ENCODE data around the gene ZBTB24. TPM values are rescaled to one million over a fixed set of nuclear protein-coding genes. Genes with fewer than 3 reads are reported as not detected.

Gene ZBTB24
- total and polyA plus RNA-seq, 4 donors: 2.0 to 8.3 (median 5.0) TPM

Other genes starting within 250 kb of the ZBTB24 start
- gene CD164, start 100.8 kb downstream of the ZBTB24 start, total RNA-seq: 100 to 1,000 TPM; 226 TPM
- gene CD164, start 100.8 kb downstream of the ZBTB24 start, polyA plus RNA-seq: 100 to 1,000 TPM; 124 to 182 TPM
- gene PPIL6, start 42.6 kb downstream of the ZBTB24 start, total RNA-seq: 1 to 10 TPM; 1.0 to 1.5 TPM
- 1 to 10 TPM; 1.8 to 2.7 TPM for gene PPIL6, start 42.6 kb downstream of the ZBTB24 start, polyA plus RNA-seq
- gene SMPD2, start 42.5 kb downstream of the ZBTB24 start, total RNA-seq: 1 to 10 TPM; 6.6 to 9.5 TPM
- 10 to 100 TPM in 1 of 2 donors, 1 to 10 TPM in 1; 2.5 to 10.6 TPM for gene SMPD2, start 42.5 kb downstream of the ZBTB24 start, polyA plus RNA-seq
- 10 to 100 TPM; 48.8 to 60.8 TPM for gene MICAL1, start 27.4 kb downstream of the ZBTB24 start, total RNA-seq
- gene MICAL1, start 27.4 kb downstream of the ZBTB24 start, polyA plus RNA-seq: 100 to 1,000 TPM in 1 of 2 donors, 10 to 100 TPM in 1; 32.4 to 199 TPM
- 10 to 100 TPM; 10.8 to 12.5 TPM for gene AK9, start 208.0 kb upstream of the ZBTB24 start, total RNA-seq
- gene AK9, start 208.0 kb upstream of the ZBTB24 start, polyA plus RNA-seq: 10 to 100 TPM in 1 of 2 donors, 1 to 10 TPM in 1; 2.7 to 10.8 TPM
- gene FIG4, start 208.1 kb upstream of the ZBTB24 start, total RNA-seq: 10 to 100 TPM; 21.7 to 26.7 TPM
- 10 to 100 TPM in 1 of 2 donors, 1 to 10 TPM in 1; 7.1 to 11.1 TPM for gene FIG4, start 208.1 kb upstream of the ZBTB24 start, polyA plus RNA-seq